ENCODE measurements around the gene EFEMP2.

GRCh38 chr11:65903068-65903481, 30.5 kb upstream of the EFEMP2 start:
- no peak for TF ChIP-seq CTCF (conservative IDR thresholded peaks at IDR 0.05 in 1 of 2, IDR thresholded peaks at IDR 0.05 in 1 of 2; ENCODE audit: low read depth in 1 of 2, low read length in 2 of 2)
- no peak for TF ChIP-seq EZH2 (IDR thresholded peaks at IDR 0.05; ENCODE audit: low read length, missing control alignments)
